ENCODE results near the gene FMN2.

The FMN2 gene

GRCh38 chr1:240426051-240426450 lies 334.4 kb downstream of the FMN2 start:
- in situ Hi-C loops (cut with MboI; ENCODE audit: low pct_unique_long_range_greater_than_20kb, low sequenced_read_pairs, unreplicated experiment): no loop called here
- DNase-seq (ENCODE audit: low spot score): no peak
- TF ChIP-seq CTCF (IDR thresholded peaks at IDR 0.05; ENCODE audit: extremely low read depth, insufficient read depth, missing control alignments): no peak

- in situ Hi-C loops (cut with MboI; ENCODE audit: low pct_unique_long_range_greater_than_20kb, low sequenced_read_pairs, unreplicated experiment): no loop called here
- TF ChIP-seq CTCF (IDR thresholded peaks at IDR 0.05; ENCODE audit: extremely low read depth, insufficient read depth, missing control alignments): no peak
- no peak for DNase-seq (ENCODE audit: low spot score)
Measured at GRCh38 chr1:240435996-240436566, 344.4 kb downstream of the FMN2 start.

- no peak for DNase-seq (ENCODE audit: low spot score)
- no peak for TF ChIP-seq CTCF (IDR thresholded peaks at IDR 0.05; ENCODE audit: extremely low read depth, insufficient read depth, missing control alignments)
- in situ Hi-C loops (cut with MboI; ENCODE audit: low pct_unique_long_range_greater_than_20kb, low sequenced_read_pairs, unreplicated experiment): no loop called here
Measured at GRCh38 chr1:240441669-240442068, 350.0 kb downstream of the FMN2 start.

- TF ChIP-seq CTCF (IDR thresholded peaks at IDR 0.05; ENCODE audit: extremely low read depth, insufficient read depth, missing control alignments): no peak
- in situ Hi-C loops (cut with MboI; ENCODE audit: low pct_unique_long_range_greater_than_20kb, low sequenced_read_pairs, unreplicated experiment): no loop called here
- no peak for DNase-seq (ENCODE audit: low spot score)
Measured at GRCh38 chr1:240445369-240445768, 353.7 kb downstream of the FMN2 start.

GRCh38 chr1:240455228-240455821 lies 363.6 kb downstream of the FMN2 start:
- in situ Hi-C loops (cut with MboI; ENCODE audit: low pct_unique_long_range_greater_than_20kb, low sequenced_read_pairs, unreplicated experiment): no loop called here
- peak; percentile 9 for DNase-seq (ENCODE audit: low spot score)
- TF ChIP-seq CTCF (IDR thresholded peaks at IDR 0.05; ENCODE audit: extremely low read depth, insufficient read depth, missing control alignments): peak; percentile 28

GRCh38 chr1:240457203-240457602 lies 365.5 kb downstream of the FMN2 start:
- TF ChIP-seq CTCF (IDR thresholded peaks at IDR 0.05; ENCODE audit: extremely low read depth, insufficient read depth, missing control alignments): no peak
- in situ Hi-C loops (cut with MboI; ENCODE audit: low pct_unique_long_range_greater_than_20kb, low sequenced_read_pairs, unreplicated experiment): no loop called here
- no peak for DNase-seq (ENCODE audit: low spot score)
